Ramos (cell line): ENCODE data around the gene RARRES2.

Experiments
- in situ Hi-C: fragments of 300-500 bp; cut with MboI; formaldehyde crosslinking; loops from one replicate; pipeline ENCODE4 v1.14.3; 2022; ENCODE audit warnings: low sequenced_read_pairs; ENCODE audit not compliant: unreplicated experiment

Gene RARRES2

DNA sequence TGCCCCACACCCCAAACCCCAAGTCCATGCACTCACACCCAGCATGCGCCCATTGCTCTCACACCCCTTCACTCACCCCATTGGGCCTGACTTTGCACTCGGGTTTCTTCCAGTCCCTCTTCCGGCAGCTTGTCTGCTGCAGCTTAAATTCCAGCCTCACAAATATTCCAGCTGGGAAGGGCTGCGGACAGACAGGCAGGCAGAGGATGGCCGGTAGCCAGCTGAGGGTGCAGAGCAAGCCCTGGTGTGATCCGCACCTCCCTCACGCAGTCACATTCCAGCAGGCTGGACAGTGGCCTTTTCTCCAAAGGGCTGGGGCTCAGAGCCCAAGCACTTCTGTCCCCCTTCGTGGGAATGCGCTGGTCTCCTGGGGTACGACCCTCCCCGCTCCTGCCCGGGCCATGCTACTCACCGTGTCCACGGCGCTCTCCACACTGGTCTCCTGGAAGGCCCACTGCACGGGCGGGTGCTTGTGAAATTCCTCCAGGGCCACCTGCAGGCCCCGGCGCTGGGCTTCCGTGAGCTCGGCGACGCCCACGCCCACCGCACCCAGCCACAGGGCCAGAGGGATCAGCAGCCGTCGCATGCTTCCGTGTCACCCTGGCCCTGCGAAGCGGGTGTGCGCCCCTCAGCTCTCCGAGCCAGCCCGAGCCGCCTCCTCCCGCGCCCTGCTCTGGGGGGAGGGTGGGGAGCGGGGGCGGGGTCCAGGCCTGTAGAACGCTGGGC lies 1.2 kb downstream of the RARRES2 start:
- in situ Hi-C loops = no loop called here

DNA sequence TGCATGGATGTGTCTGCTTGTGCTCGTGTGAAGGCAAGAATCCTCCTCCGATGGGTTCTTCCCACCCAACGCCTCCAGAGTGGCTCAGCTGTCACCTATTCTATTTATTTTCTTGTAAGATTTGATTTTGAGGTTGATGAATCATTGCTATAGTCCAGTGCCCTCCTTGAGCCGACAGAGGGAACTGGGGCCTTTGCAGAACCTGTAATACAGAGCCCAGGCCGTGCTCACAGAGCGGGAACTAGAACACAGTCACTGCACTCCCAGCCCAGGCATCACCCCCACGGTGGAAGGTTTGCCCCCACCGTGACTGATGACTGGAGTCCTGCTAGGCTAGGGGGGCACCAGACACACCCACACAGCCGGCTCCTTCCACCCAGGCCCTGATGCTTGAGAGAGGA lies 2.0 kb downstream of the RARRES2 start:
- in situ Hi-C loops = no loop called here

DNA sequence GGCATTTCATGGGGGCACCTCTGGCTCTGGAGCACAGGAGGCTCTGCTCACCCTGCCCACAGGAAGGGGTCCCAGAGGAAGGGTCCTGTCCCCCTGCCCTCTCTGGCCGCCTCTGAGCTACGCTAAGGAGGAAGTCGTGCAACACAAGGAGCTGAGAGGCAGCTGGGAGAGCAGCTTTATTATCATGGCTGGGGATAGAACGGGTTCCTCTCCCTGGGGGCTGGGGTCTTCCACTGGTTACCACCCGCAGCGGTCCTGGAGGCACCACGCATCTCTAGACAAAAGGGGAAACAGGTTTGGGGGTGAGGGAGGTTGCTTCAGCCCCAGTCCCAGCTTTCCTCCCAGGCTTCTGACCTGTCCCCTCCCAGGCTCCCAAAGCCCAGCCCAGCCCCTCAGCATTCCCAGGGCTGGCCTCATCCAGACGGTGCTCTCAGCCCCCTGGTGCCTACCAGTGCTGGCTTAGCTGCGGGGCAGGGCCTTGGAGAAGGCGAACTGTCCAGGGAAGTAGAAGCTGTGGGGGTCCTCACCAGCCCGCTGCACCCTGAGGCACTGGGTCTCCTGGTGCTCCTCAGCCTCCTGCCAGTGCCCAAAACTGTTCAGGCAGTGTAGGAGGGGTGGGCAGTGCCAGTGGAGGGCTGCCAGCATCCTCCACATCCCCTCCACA lies 3.1 kb downstream of the RARRES2 start:
- in situ Hi-C loops = no loop called here

GRCh38 chr7:150337659-150338081 lies 3.8 kb downstream of the RARRES2 start:
- in situ Hi-C loops = no loop called here

DNA sequence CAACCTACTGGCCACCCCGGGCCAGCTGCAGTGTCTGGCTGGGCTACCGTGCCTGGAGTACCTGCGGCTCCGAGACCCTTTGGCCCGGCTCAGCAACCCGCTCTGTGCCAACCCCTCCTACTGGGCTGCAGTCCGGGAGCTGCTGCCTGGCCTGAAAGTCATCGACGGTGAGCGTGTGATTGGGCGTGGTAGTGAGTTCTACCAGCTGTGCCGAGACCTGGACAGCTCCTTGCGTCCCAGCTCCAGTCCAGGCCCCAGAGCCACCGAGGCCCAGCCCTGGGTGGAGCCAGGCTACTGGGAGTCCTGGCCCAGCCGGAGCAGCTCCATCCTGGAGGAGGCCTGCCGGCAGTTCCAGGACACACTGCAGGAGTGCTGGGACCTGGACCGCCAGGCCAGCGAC lies 4.2 kb downstream of the RARRES2 start:
- in situ Hi-C loops = no loop called here

DNA sequence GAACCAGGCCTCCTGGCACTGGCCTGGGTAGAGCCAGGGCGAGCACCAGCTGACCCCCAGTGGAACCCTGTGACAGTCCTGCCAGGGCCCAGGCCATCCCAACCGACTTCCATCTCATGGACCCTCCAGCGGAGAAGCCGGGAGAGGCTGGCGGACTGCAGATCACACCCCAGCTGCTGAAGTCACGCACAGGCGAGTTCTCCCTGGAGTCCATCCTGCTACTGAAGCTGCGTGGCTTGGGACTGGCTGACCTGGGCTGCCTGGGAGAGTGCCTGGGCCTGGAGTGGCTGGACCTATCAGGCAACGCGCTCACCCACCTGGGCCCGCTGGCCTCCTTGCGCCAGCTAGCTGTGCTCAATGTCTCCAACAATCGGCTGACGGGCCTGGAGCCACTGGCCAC lies 4.7 kb downstream of the RARRES2 start:
- in situ Hi-C loops = no loop called here

DNA sequence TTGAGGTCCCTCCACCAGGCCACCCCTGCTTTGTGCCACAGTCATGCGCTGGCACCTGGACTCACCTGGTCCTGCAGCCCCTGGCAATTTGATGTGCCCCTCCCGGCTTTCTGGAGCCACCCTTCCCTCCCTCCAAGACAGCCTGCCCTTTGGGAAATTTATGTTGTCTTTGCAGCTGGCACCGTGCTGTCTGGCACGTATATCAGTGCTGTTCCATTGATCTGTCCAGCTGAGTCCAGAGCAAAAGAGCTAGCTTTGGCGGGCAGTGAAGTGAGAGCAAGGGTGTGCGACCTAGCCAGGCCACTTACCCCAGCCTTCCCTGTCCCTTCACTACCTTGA lies 5.7 kb downstream of the RARRES2 start:
- in situ Hi-C loops = no loop called here

GRCh38 chr7:150335108-150335773 lies 6.2 kb downstream of the RARRES2 start:
- in situ Hi-C loops = no loop called here

GRCh38 chr7:150334108-150334507 lies 7.3 kb downstream of the RARRES2 start:
- in situ Hi-C loops = no loop called here

- in situ Hi-C loops = no loop called here
Observed at GRCh38 chr7:150333659-150334058, 7.8 kb downstream of the RARRES2 start.

- in situ Hi-C loops = no loop called here
Observed at GRCh38 chr7:150332852-150333635, 8.4 kb downstream of the RARRES2 start.

DNA sequence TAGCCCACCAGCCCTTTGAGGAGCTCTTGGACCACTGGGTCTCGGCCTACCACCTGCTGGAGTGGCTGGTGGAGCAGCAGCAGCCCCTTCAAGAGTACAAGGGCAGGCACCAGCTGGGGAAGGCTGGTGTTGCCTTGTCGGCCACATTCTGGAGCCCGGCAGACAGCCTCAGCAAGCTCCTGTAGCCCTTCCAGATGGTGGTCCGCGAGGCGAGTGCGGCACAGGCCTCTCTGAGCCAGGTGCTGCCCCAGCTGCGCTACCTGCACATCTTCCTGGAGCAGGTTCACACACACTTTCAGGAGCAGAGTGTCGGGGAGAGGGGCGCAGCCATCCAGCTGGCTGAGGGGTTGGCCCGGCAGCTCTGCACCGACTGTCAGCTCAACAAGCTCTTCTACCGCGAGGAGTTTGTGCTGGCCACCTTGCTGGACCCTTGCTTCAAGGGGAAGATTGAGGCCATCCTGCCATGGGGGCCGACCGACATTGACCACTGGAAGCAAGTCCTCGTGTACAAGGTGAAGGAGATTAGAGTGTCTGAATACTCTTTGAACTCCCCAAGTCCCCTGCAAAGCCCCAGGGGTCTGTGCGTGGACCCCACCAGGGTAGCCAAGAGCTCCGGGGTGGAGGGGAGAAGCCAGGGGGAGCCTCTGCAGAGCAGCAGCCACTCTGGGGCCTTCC lies 11.1 kb downstream of the RARRES2 start:
- in situ Hi-C loops = no loop called here

GRCh38 chr7:150329331-150330120 lies 11.9 kb downstream of the RARRES2 start:
- in situ Hi-C loops = no loop called here

- in situ Hi-C loops = no loop called here
Observed at GRCh38 chr7:150327308-150327707, 14.1 kb downstream of the RARRES2 start.

DNA sequence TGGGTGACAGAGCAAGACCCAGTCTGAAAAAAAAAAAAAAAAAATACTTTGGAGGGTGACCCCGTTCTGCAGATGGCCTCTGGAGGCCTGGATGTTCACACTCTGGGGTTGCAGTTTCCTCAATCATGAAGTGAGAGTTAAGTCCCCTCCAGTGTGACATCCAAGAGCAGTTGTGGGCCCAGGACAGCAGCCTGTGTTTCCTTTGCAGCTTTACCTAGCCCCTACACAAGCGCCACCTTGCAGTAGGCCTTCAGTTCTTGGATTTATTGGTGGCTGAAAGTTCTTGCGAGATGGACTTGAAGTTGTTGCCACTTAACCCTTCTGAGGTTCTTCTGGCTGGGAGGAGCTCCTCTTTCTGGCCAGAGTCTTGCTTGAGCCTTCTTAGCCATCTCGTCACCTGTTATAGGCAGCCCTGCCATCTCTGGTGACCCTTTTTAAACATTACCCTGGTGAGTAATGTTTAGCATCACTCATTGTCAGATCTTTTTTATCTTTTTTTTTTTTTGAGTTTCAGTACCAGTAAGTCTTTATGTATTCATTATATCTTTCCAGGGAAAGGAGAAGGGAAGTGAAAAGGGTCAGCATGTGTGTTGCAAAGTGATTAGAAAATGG lies 14.7 kb downstream of the RARRES2 start:
- in situ Hi-C loops = no loop called here

DNA sequence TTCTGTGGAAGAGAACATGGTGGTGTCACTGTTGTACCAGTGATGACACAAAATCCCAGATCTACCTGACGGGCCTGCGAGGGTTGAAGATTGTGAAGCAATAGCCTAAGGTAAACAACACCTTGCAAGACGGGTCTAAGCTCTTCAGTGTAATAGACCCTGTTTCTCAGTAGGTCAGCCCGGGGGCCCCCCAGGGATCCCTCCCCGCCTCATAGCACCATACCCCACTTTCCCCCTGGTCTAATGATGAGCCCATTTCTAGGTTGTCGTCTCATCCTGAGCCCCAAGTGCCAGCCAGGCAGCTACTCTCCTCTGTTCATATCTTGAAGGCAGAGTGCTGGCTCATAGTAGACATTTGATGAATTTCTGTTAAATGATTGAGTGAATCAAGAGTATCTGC lies 15.5 kb downstream of the RARRES2 start:
- in situ Hi-C loops = no loop called here

- in situ Hi-C loops = no loop called here
Observed at GRCh38 chr7:150325110-150325611, 16.3 kb downstream of the RARRES2 start.

GRCh38 chr7:150324373-150324961 lies 17.0 kb downstream of the RARRES2 start:
- in situ Hi-C loops = no loop called here
